ENCODE results near the gene HIVEP1.

DNA sequence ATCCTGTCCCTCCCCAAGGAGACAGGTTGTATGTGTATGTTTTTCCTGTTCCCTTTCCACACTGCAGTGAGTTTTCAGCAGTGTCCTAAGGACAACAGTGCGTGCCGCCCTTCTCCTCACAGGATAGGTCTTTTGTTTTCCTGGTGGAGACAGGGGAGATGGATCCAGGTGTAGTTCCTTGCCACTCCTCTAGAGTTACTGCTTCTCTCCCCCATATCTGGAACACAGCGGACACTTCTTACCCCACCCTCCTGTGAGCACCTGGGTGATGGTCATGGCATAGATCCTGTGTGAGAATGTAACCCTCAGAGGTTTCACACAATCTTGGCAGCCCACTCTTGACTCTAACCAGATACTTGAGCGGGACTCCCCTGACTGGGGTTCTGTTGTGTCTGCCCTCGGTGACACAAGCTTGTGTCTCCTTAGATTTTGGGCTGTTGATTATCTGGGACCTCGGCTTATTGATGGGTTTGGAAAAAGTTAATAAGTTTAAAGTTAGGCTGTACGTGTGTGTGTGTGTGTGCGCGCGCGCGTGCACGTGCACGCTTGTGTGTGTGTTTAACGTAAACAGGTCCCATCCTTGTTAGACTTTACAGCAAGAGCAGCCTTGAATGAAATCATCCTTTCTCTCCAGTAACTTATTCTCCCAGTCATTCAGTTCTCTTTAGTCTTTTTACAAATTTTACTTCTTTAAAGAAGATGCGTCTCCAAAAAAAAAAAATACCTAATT is 146.7 kb downstream of the HIVEP1 start:
- TF ChIP-seq, protein P1, sequence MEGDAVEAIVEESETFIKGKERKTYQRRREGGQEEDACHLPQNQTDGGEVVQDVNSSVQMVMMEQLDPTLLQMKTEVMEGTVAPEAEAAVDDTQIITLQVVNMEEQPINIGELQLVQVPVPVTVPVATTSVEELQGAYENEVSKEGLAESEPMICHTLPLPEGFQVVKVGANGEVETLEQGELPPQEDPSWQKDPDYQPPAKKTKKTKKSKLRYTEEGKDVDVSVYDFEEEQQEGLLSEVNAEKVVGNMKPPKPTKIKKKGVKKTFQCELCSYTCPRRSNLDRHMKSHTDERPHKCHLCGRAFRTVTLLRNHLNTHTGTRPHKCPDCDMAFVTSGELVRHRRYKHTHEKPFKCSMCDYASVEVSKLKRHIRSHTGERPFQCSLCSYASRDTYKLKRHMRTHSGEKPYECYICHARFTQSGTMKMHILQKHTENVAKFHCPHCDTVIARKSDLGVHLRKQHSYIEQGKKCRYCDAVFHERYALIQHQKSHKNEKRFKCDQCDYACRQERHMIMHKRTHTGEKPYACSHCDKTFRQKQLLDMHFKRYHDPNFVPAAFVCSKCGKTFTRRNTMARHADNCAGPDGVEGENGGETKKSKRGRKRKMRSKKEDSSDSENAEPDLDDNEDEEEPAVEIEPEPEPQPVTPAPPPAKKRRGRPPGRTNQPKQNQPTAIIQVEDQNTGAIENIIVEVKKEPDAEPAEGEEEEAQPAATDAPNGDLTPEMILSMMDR (conservative IDR thresholded peaks at IDR 0.05) = peak; percentile 38; the same call in 1 of the 2 replicates
- no peak for TF ChIP-seq EZH2 (IDR thresholded peaks at IDR 0.05; ENCODE audit: low read depth)

Measured in PC-9 (cell line).